ENCODE measurements around the gene SLC7A6. TPM values are rescaled to one million over a fixed set of nuclear protein-coding genes. Genes with fewer than 3 reads are reported as not detected.

The SLC7A6 gene
- total and polyA plus RNA-seq, 10 of the 15 experiments (the other 5 are each of a cell fraction or from before 2014, with no cell fraction given), result 8.2 to 60.4 (median 28.6) TPM

- intact Hi-C loops (cut with micrococcal nuclease; ENCODE audit: unreplicated experiment), result loop anchor here (1.0 kb wide), 2 partner anchors 68 to 92 kb away; no protein-coding TSS in a partner anchor
- Histone ChIP-seq H3K4me1 (ENCODE audit: control insufficient read depth, insufficient read depth, low read length) (peaks cover 22% of the 10 kb centered on the region), H3K9ac (ENCODE audit: control insufficient read depth, insufficient read depth, low read length) (no peak overlapping the region), H3K4me2 (ENCODE audit: control insufficient read depth, insufficient read depth) (no peak overlapping the region), H3K79me2 (ENCODE audit: control insufficient read depth, insufficient read depth, low read length) (no peaks in the 10 kb centered on the region), H2AFZ (ENCODE audit: control insufficient read depth, low read depth, low read length) (no peak overlapping the region), H3K27ac (ENCODE audit: control insufficient read depth, insufficient read depth) (no peak overlapping the region), H3K4me3 (no peak overlapping the region), H3K27me3 (replicated peaks in 1 of 2; ENCODE audit: control insufficient read depth in 2 of 2, insufficient read depth in 2 of 2, low read length in 1 of 2) (no peaks in the 10 kb centered on the region), H3K9me3 (replicated peaks; ENCODE audit: control insufficient read depth, insufficient read depth, low read length) (no peaks in the 10 kb centered on the region), H4K20me1 (ENCODE audit: control insufficient read depth, insufficient read depth) (no peaks in the 10 kb centered on the region), H3K36me3 (ENCODE audit: control insufficient read depth in 2 of 2, insufficient read depth in 2 of 2, low read length in 1 of 2) (peaks cover 6 to 30% of the 10 kb centered on the region in 2 experiments; a peak in 3 of 4 replicates)
- no TSS peak for BruUV-seq (replicated peaks)
- RAD21 ChIA-PET (ENCODE audit: unreplicated experiment), result interaction anchor here (0.9 to 15.5 kb wide), 19 partner anchors 9 to 257 kb away, joined by 3 to 399 read pairs (median 4); partner anchors contain the start of genes PLA2G15, PRMT7, SLC7A6 and SLC7A6OS
- TF ChIP-seq STAT3 (IDR thresholded peaks at IDR 0.05; ENCODE audit: low read depth, low read length), result no peak
- no peak for TF ChIP-seq NFIC (IDR thresholded peaks at IDR 0.05; ENCODE audit: low read depth, low read length)
- 0 out of 2 replicates have a peak, but pooled peaks have one; percentile 11 for TF ChIP-seq NBN (IDR thresholded peaks at IDR 0.05)
- 0 out of 2 replicates have a peak, but pooled peaks have one; percentile 26 for TF ChIP-seq POLR2AphosphoS2 (IDR thresholded peaks at IDR 0.05; ENCODE audit: low read depth, low read length)
- TF ChIP-seq RAD21 (IDR thresholded peaks at IDR 0.05; ENCODE audit: insufficient read depth, low read depth, low read length), result no peak
- CTCF ChIA-PET, result interaction anchor here (0.5 to 21.7 kb wide), 35 partner anchors 9 to 512 kb away, joined by 3 to 747 read pairs (median 5); partner anchors contain the start of genes PLA2G15, PRMT7, SLC7A6 and SLC7A6OS
- SMC1A ChIA-PET (ENCODE audit: uncharacterized antibody, unreplicated experiment), result interaction anchor here (0.8 to 5.2 kb wide), 22 partner anchors 9 to 306 kb away, joined by 3 to 198 read pairs (median 8); partner anchors contain the start of genes DDX28, DUS2, PLA2G15 and SLC7A6
- WGBS (ENCODE audit: insufficient coverage, insufficient replicate concordance, low lambda C conversion rate, missing lambda C conversion rate), result 35% methylated on average over 3 of the region's 3 CpGs
- POLR2A ChIA-PET, result interaction anchor here (0.9 to 5.1 kb wide), 9 partner anchors 10 to 235 kb away, joined by 3 to 58 read pairs (median 4); partner anchors contain the start of gene SLC7A6
- DNase-seq (ENCODE audit: low read depth, low spot score) (no peak), FAIRE-seq (no peak), ATAC-seq (no peak)
- in situ Hi-C loops (cut with MboI), result loop anchor here (5.0 kb wide), 1 partner anchor 72 kb away; no protein-coding TSS in a partner anchor
Measured at GRCh38 chr16:68328860-68329390, 64.6 kb downstream of the SLC7A6 start.

Data from GM12878 (cell line).